Astrocyte (in vitro differentiated cells and primary cell): ENCODE results near the gene GHITM. TPM values are rescaled to one million over a fixed set of nuclear protein-coding genes. Genes with fewer than 3 reads are reported as not detected.

Experiments used
- DNase-seq: peaks from one replicate; pipeline ENCODE4 v3.0.0-alpha.2; 2010; ENCODE audit warnings: low read depth
- FAIRE-seq: peaks from 2 replicates; lab custom pipeline; 2011; peaks lifted over from hg19 to GRCh38; lab: Jason Lieb, UNC
- H2AFZ ChIP-seq: 2 replicates; pipeline ENCODE4 v1.6.0; 2012; ENCODE audit warnings: low read depth, low read length, inconsistent platforms
- H3K27ac ChIP-seq: 2 replicates; pipeline ENCODE4 v1.5.1; 2011; ENCODE audit warnings: low read depth, low read length, inconsistent platforms
- H3K27me3 ChIP-seq: 2 replicates; pipeline ENCODE4 v1.6.0; 2011; ENCODE audit warnings: low read length, inconsistent platforms; ENCODE audit not compliant: insufficient read depth
- H3K36me3 ChIP-seq: 2 replicates; pipeline ENCODE4 v1.5.1; 2011; ENCODE audit warnings: low read length, inconsistent platforms; ENCODE audit not compliant: insufficient read depth
- H3K4me1 ChIP-seq: 2 replicates; pipeline ENCODE4 v1.5.1; 2011; ENCODE audit warnings: low read length, inconsistent platforms; ENCODE audit not compliant: insufficient read depth
- H3K4me2 ChIP-seq: 2 replicates; pipeline ENCODE4 v1.6.0; 2012; ENCODE audit warnings: low read length, inconsistent platforms
- H3K4me3 ChIP-seq: 2 replicates; pipeline ENCODE4 v1.5.1; 2011; ENCODE audit warnings: low read depth, mild to moderate bottlenecking, low read length, inconsistent platforms; ENCODE audit not compliant: insufficient read depth
- H3K79me2 ChIP-seq: 2 replicates; pipeline ENCODE4 v1.6.0; 2012; ENCODE audit warnings: mild to moderate bottlenecking, low read length, inconsistent platforms; ENCODE audit not compliant: insufficient read depth
- H3K9ac ChIP-seq: 2 replicates; pipeline ENCODE4 v1.6.0; 2012; ENCODE audit warnings: mild to moderate bottlenecking, low read length, inconsistent platforms
- H3K9me3 ChIP-seq: 2 replicates; pipeline ENCODE4 v1.5.1; 2012; ENCODE audit warnings: low read depth, mild to moderate bottlenecking, low read length, inconsistent platforms; ENCODE audit not compliant: insufficient read depth
- H4K20me1 ChIP-seq: 2 replicates; pipeline ENCODE4 v1.6.0; 2012; ENCODE audit warnings: low read length, inconsistent platforms; ENCODE audit not compliant: insufficient read depth
- H3K27ac Mint-ChIP-seq: one replicate; pipeline ENCODE4 v1.8.0; 2021; ENCODE audit warnings: mild to moderate bottlenecking, mixed read lengths; ENCODE audit not compliant: unreplicated experiment
- H3K27me3 Mint-ChIP-seq: one replicate; pipeline ENCODE4 v1.8.0; 2021; ENCODE audit warnings: low read depth, mixed read lengths; ENCODE audit not compliant: unreplicated experiment
- H3K36me3 Mint-ChIP-seq: one replicate; pipeline ENCODE4 v1.8.0; 2021; ENCODE audit warnings: low read depth, mixed read lengths; ENCODE audit not compliant: unreplicated experiment
- H3K4me1 Mint-ChIP-seq: one replicate; pipeline ENCODE4 v1.8.0; 2021; ENCODE audit warnings: low read depth, mixed read lengths; ENCODE audit not compliant: unreplicated experiment
- H3K4me3 Mint-ChIP-seq: one replicate; pipeline ENCODE4 v1.8.0; 2021; ENCODE audit warnings: mild to moderate bottlenecking, moderate library complexity, mixed read lengths; ENCODE audit not compliant: unreplicated experiment
- H3K9me3 Mint-ChIP-seq: one replicate; pipeline ENCODE4 v1.8.0; 2021; ENCODE audit warnings: mild to moderate bottlenecking, mixed read lengths; ENCODE audit not compliant: unreplicated experiment
- EZH2 ChIP-seq: IDR thresholded peaks from 2 replicates; pipeline ENCODE4 v1.6.1; 2012; ENCODE audit warnings: mild to moderate bottlenecking, low read length, inconsistent platforms; ENCODE audit not compliant: insufficient read depth
- total RNA-seq: library from RNA; stranded (reverse); gene quantifications from 2 replicates; pipeline ENCODE4 v1.2.1, GENCODE V29; 2021
- TF ChIP-seq, protein P1 (sequence below): IDR thresholded peaks from 2 replicates; pipeline ENCODE4 v1.5.1; 2011; ENCODE audit warnings: low read depth, mild to moderate bottlenecking, inconsistent platforms, low read length, moderate library complexity; ENCODE audit not compliant: insufficient read depth

The GHITM gene
- total RNA-seq, 1 donor from 2014 or later: 143 TPM

DNA sequence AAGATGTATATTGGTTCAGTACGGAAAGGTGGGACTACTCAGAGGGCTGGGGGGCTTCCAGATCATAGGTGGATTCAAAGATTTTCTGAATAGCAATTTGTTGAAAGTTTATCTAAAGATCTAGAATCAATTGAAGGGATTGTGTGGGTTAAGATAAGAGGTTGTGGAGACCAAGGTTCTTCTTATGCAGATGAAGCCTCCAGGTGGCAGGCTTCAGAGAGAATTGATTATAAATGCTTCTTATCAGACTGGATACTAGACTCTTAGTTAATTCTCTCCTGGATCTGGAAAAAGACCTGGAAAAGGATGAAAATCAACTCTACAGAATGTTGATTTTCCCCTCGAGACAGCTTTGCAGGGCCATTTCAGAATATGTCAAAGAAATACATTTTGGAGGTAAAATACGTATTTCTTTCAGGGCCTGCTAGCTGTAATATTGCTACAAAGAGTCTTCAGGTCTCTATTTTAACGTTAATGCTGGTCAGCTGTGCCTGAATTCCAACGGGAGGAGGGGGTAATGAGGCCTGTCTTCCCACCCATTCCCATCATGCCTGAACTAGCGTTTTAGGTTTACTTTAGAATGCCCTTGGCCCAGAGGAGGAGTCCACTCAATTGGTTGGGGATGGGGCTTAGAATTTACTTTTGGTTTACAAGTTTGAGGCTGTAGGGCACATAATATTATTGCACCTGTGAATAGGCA is 21.5 kb downstream of the GHITM start:
- no peaks in the 10 kb centered on the region for H3K79me2 ChIP-seq
- no peak overlapping the region for H3K4me3 Mint-ChIP-seq
- no peaks in the 10 kb centered on the region for H3K4me1 Mint-ChIP-seq
- H4K20me1 ChIP-seq: no peaks in the 10 kb centered on the region
- no peak overlapping the region for H3K4me2 ChIP-seq
- no peaks in the 10 kb centered on the region for H3K4me1 ChIP-seq
- DNase-seq (no peak), FAIRE-seq (no peak)
- no peak overlapping the region for H2AFZ ChIP-seq
- peaks cover 12% of the 10 kb centered on the region for H3K27me3 Mint-ChIP-seq
- no peaks in the 10 kb centered on the region for H3K36me3 Mint-ChIP-seq
- no peak for TF ChIP-seq EZH2
- TF ChIP-seq, protein P1, sequence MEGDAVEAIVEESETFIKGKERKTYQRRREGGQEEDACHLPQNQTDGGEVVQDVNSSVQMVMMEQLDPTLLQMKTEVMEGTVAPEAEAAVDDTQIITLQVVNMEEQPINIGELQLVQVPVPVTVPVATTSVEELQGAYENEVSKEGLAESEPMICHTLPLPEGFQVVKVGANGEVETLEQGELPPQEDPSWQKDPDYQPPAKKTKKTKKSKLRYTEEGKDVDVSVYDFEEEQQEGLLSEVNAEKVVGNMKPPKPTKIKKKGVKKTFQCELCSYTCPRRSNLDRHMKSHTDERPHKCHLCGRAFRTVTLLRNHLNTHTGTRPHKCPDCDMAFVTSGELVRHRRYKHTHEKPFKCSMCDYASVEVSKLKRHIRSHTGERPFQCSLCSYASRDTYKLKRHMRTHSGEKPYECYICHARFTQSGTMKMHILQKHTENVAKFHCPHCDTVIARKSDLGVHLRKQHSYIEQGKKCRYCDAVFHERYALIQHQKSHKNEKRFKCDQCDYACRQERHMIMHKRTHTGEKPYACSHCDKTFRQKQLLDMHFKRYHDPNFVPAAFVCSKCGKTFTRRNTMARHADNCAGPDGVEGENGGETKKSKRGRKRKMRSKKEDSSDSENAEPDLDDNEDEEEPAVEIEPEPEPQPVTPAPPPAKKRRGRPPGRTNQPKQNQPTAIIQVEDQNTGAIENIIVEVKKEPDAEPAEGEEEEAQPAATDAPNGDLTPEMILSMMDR: no peak
- H3K9me3 ChIP-seq: no peaks in the 10 kb centered on the region
- no peak overlapping the region for H3K27ac Mint-ChIP-seq
- H3K4me3 ChIP-seq: no peak overlapping the region
- no peak overlapping the region for H3K9ac ChIP-seq
- peaks cover 4% of the 10 kb centered on the region for H3K9me3 Mint-ChIP-seq
- H3K27me3 ChIP-seq: no peaks in the 10 kb centered on the region
- H3K36me3 ChIP-seq: no peaks in the 10 kb centered on the region
- H3K27ac ChIP-seq: no peak overlapping the region

DNA sequence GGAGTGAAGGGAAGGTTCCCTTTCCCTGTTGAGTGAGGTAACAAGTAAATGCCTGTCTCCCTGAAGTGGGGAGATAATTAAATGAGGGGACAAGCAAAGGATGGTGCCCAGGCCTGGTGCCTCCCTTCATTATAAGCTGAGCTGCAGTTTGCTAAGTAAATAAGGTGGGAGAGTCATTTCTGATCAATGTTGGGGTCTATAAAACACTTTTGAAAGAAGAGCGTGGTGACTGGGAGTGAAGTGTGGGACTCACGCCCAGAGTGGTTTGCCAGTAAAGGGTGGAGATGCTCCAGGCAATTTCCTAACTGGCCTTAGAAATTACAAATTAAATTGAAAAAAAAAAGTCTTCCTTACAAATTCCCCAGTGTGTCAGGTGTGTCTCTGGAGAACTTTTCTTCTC is 24.7 kb downstream of the GHITM start:
- no peaks in the 10 kb centered on the region for H3K79me2 ChIP-seq
- no peak overlapping the region for H3K9ac ChIP-seq
- H3K4me2 ChIP-seq: no peak overlapping the region
- Mint-ChIP-seq H3K9me3 (peaks cover 12% of the 10 kb centered on the region), H3K27ac (no peak overlapping the region), H3K4me3 (no peak overlapping the region), H3K4me1 (no peaks in the 10 kb centered on the region), H3K27me3 (peaks cover 12% of the 10 kb centered on the region), H3K36me3 (no peaks in the 10 kb centered on the region)
- H3K4me1 ChIP-seq: no peaks in the 10 kb centered on the region
- H4K20me1 ChIP-seq: no peaks in the 10 kb centered on the region
- H3K9me3 ChIP-seq: no peaks in the 10 kb centered on the region
- FAIRE-seq: no peak
- H3K4me3 ChIP-seq: no peak overlapping the region
- H3K36me3 ChIP-seq: no peaks in the 10 kb centered on the region
- no peak overlapping the region for H3K27ac ChIP-seq
- DNase-seq: no peak
- no peak overlapping the region for H2AFZ ChIP-seq
- H3K27me3 ChIP-seq: no peaks in the 10 kb centered on the region
- TF ChIP-seq, protein P1: no peak
- TF ChIP-seq EZH2: no peak

DNA sequence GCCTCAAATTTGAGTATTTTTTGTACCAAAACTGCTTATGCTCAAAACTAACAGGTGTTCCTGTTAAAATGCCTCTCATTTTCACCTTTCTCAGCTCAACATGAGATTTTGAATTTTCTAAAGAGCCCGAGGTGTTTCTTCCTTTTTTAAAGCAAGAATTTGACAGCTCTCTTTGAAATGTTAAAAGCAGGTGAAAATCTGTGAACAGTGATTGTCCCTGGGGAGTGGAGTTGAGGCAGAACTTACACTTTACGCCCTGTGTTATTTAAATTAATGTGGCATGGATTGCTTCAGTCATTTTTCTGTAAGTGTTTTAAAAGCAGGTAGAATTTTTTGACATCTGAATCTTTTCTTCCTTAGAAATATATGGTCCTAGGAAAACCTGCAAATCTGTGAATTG is 25.1 kb downstream of the GHITM start:
- no peak overlapping the region for H3K4me3 Mint-ChIP-seq
- peaks cover 12% of the 10 kb centered on the region for H3K9me3 Mint-ChIP-seq
- Histone ChIP-seq H3K27me3 (no peaks in the 10 kb centered on the region), H3K4me3 (no peak overlapping the region), H3K4me1 (no peaks in the 10 kb centered on the region), H3K9me3 (no peaks in the 10 kb centered on the region), H3K79me2 (no peaks in the 10 kb centered on the region), H4K20me1 (no peaks in the 10 kb centered on the region), H3K9ac (no peak overlapping the region), H2AFZ (no peak overlapping the region), H3K36me3 (no peaks in the 10 kb centered on the region), H3K4me2 (no peak overlapping the region), H3K27ac (no peak overlapping the region)
- H3K4me1 Mint-ChIP-seq: no peaks in the 10 kb centered on the region
- TF ChIP-seq EZH2: no peak
- TF ChIP-seq, protein P1: no peak
- FAIRE-seq (no peak), DNase-seq (no peak)
- H3K27me3 Mint-ChIP-seq: peaks cover 12% of the 10 kb centered on the region
- H3K27ac Mint-ChIP-seq: no peak overlapping the region
- H3K36me3 Mint-ChIP-seq: no peaks in the 10 kb centered on the region
